H1 (cell line): ENCODE data around the gene SSTR4. TPM values are rescaled to one million over a fixed set of nuclear protein-coding genes. Genes with fewer than 3 reads are reported as not detected.

ENCODE experiments used
- CTCF ChIA-PET: fragments of 300-600 bp; sonication (Branson Sonifier 250); formaldehyde crosslinking; loops from one replicate; lab custom pipeline; 2021; ENCODE audit not compliant: partially characterized antibody; lab: Charles Lee
- POLR2A ChIA-PET: fragments of 300-600 bp; sonication (Branson Sonifier 250); formaldehyde crosslinking; loops from one replicate; lab custom pipeline; 2021; ENCODE audit warnings: inconsistent platforms; ENCODE audit not compliant: partially characterized antibody; lab: Charles Lee
- DNase-seq, 2 experiments: peaks; one replicate each; pipeline versions ENCODE4 v3.0.0 to v3.0.0-alpha.2; 2010 to 2022; ENCODE audit warnings: low spot score in 2 of 2, low read depth in 1 of 2, mixed read lengths in 1 of 2
- FAIRE-seq: peaks from 2 replicates; lab custom pipeline; 2011; peaks lifted over from hg19 to GRCh38; lab: Jason Lieb, UNC
- H2AFZ ChIP-seq: 2 replicates; pipeline ENCODE4 v1.8.1; 2012; ENCODE audit warnings: low read length, inconsistent platforms
- H2AK5ac ChIP-seq: 2 replicates; pipeline ENCODE4 v1.6.1; 2013; ENCODE audit warnings: low read depth, low read length
- H2BK120ac ChIP-seq: replicated peaks from 2 replicates; pipeline ENCODE3; 2013; ENCODE audit warnings: low read depth, low read length, inconsistent platforms
- H2BK12ac ChIP-seq: 2 replicates; pipeline ENCODE4 v1.6.1; 2013; ENCODE audit warnings: low read depth, low read length
- H2BK15ac ChIP-seq: 2 replicates; pipeline ENCODE4 v1.6.1; 2013; ENCODE audit warnings: low read length
- H2BK20ac ChIP-seq: 2 replicates; pipeline ENCODE4 v1.6.1; 2013; ENCODE audit warnings: low read length
- H2BK5ac ChIP-seq: 2 replicates; pipeline ENCODE4 v1.6.1; 2013; ENCODE audit warnings: low read depth, low read length
- H3K14ac ChIP-seq: 2 replicates; pipeline ENCODE4 v1.6.1; 2013; ENCODE audit warnings: inconsistent platforms; ENCODE audit not compliant: insufficient read length
- H3K18ac ChIP-seq: 2 replicates; pipeline ENCODE4 v1.6.1; 2013; ENCODE audit warnings: low read length; ENCODE audit errors: extremely low read depth
- H3K23ac ChIP-seq: 2 replicates; pipeline ENCODE4 v1.6.1; 2013; ENCODE audit warnings: inconsistent platforms; ENCODE audit not compliant: insufficient read length
- H3K23me2 ChIP-seq: 2 replicates; pipeline ENCODE4 v1.6.1; 2013; ENCODE audit warnings: low read depth, low read length
- H3K27ac ChIP-seq: 2 replicates; pipeline ENCODE4 v1.6.1; 2011; ENCODE audit warnings: low read depth, low read length, inconsistent platforms
- H3K27me3 ChIP-seq, 4 experiments: replicated peaks in 1 of 4; 1 replicate in 1 of 4; 2 replicates in 3 of 4; pipeline versions ENCODE4 v1.6.1 to v1.8.1; 2011 to 2013; ENCODE audit warnings: low read length in 3 of 4, mild to moderate bottlenecking in 3 of 4, inconsistent platforms in 2 of 4, mixed read lengths in 2 of 4, moderate library complexity in 1 of 4; ENCODE audit not compliant: control insufficient read depth in 3 of 4, insufficient read depth in 3 of 4; ENCODE audit errors: extremely low read depth in 1 of 4
- H3K36me3 ChIP-seq, 4 experiments: 2 replicates each; pipeline versions ENCODE4 v1.6.1 to v1.8.1; 2011 to 2013; ENCODE audit warnings: mild to moderate bottlenecking in 4 of 4, low read length in 3 of 4, moderate library complexity in 2 of 4, control low read depth in 1 of 4, inconsistent platforms in 1 of 4; ENCODE audit not compliant: insufficient read depth in 4 of 4, control insufficient read depth in 2 of 4
- H3K4ac ChIP-seq: replicated peaks from 2 replicates; pipeline ENCODE3; 2013; ENCODE audit warnings: low read length, low read depth, mixed read lengths, inconsistent platforms; ENCODE audit not compliant: insufficient read length
- H3K4me1 ChIP-seq, 4 experiments: replicated peaks in 1 of 4; 1 replicate in 1 of 4; 2 replicates in 3 of 4; pipeline versions ENCODE4 v1.6.1 to v1.8.1; 2011 to 2013; ENCODE audit warnings: low read length in 3 of 4, inconsistent platforms in 2 of 4, mixed read lengths in 1 of 4; ENCODE audit not compliant: insufficient read depth in 4 of 4, control insufficient read depth in 3 of 4
- H3K4me2 ChIP-seq, 2 experiments: 2 replicates each; pipeline versions ENCODE4 v1.6.1 to v1.8.1; 2011 to 2013; ENCODE audit warnings: low read depth in 2 of 2, low read length in 2 of 2, control low read depth in 1 of 2, inconsistent platforms in 1 of 2, mild to moderate bottlenecking in 1 of 2; ENCODE audit not compliant: insufficient read depth in 1 of 2
- H3K4me3 ChIP-seq, 4 experiments: fragments of 200-600, 300-600 bp in 1 of 4; sonication (generic), shearing (Covaris generic), sonication (Bioruptor Twin) in 1 of 4; 2 replicates each; pipeline versions ENCODE4 v1.5.1 to v1.8.1; 2011 to 2016; ENCODE audit warnings: low read length in 4 of 4, low read depth in 3 of 4, control low read depth in 2 of 4, inconsistent platforms in 2 of 4, mild to moderate bottlenecking in 2 of 4, mixed read lengths in 1 of 4, moderate library complexity in 1 of 4; ENCODE audit not compliant: insufficient read depth in 2 of 4; ENCODE audit errors: extremely low read depth in 1 of 4
- H3K56ac ChIP-seq: replicated peaks from 2 replicates; pipeline ENCODE3; 2013; ENCODE audit warnings: low read depth, mild to moderate bottlenecking, mixed read lengths, low read length, inconsistent platforms; ENCODE audit not compliant: insufficient read length
- H3K79me1 ChIP-seq: 2 replicates; pipeline ENCODE4 v1.6.1; 2013; ENCODE audit warnings: low read depth, low read length, control low read depth
- H3K79me2 ChIP-seq, 2 experiments: 2 replicates each; pipeline versions ENCODE4 v1.6.1 to v1.8.1; 2012 to 2013; ENCODE audit warnings: low read length in 2 of 2, mild to moderate bottlenecking in 2 of 2, inconsistent platforms in 1 of 2; ENCODE audit not compliant: insufficient read depth in 2 of 2, control insufficient read depth in 1 of 2
- H3K9ac ChIP-seq, 4 experiments: replicated peaks in 1 of 4; 1 replicate in 1 of 4; 2 replicates in 3 of 4; pipeline versions ENCODE4 v1.6.1 to v1.8.1; 2011 to 2013; ENCODE audit warnings: low read depth in 3 of 4, low read length in 3 of 4, control low read depth in 2 of 4, mild to moderate bottlenecking in 2 of 4, moderate library complexity in 2 of 4, inconsistent platforms in 1 of 4; ENCODE audit errors: extremely low read depth in 1 of 4
- H3K9me3 ChIP-seq, 2 experiments: 2 replicates each; pipeline versions ENCODE4 v1.6.1 to v1.8.1; 2012 to 2013; ENCODE audit warnings: mild to moderate bottlenecking in 2 of 2, moderate library complexity in 2 of 2, control low read depth in 1 of 2, inconsistent platforms in 1 of 2, low read depth in 1 of 2, low read length in 1 of 2, mixed read lengths in 1 of 2; ENCODE audit not compliant: insufficient read depth in 2 of 2
- H4K20me1 ChIP-seq, 2 experiments: replicated peaks in 1 of 2; 2 replicates each; pipeline versions ENCODE3 to v1.8.1; 2011 to 2013; ENCODE audit warnings: inconsistent platforms in 2 of 2, low read length in 2 of 2, mild to moderate bottlenecking in 1 of 2; ENCODE audit not compliant: insufficient read depth in 2 of 2, control insufficient read depth in 1 of 2
- H4K5ac ChIP-seq: 2 replicates; pipeline ENCODE4 v1.6.1; 2013; ENCODE audit warnings: low read length, low read depth, mixed read lengths, inconsistent platforms; ENCODE audit not compliant: insufficient read length
- H4K8ac ChIP-seq: 2 replicates; pipeline ENCODE4 v1.8.0; 2013; ENCODE audit warnings: mild to moderate bottlenecking, moderate library complexity, low read length, inconsistent platforms; ENCODE audit not compliant: insufficient read depth; ENCODE audit errors: extremely low read depth
- H4K91ac ChIP-seq: replicated peaks from 2 replicates; pipeline ENCODE3; 2013; ENCODE audit warnings: low read length, mixed read lengths, inconsistent platforms; ENCODE audit not compliant: insufficient read length
- ASH2L ChIP-seq: fragments of 200-600, 300-600 bp; sonication (generic); IDR thresholded peaks from one replicate; pipeline ENCODE4 v1.7.1; 2017; ENCODE audit warnings: low read length
- BACH1 ChIP-seq: IDR thresholded peaks from 2 replicates; pipeline ENCODE4 v1.6.1; 2012; ENCODE audit warnings: low read length, improper control_type of control experiment
- BRCA1 ChIP-seq: IDR thresholded peaks from 2 replicates; pipeline ENCODE4 v1.6.1; 2012; ENCODE audit warnings: low read depth, low read length, improper control_type of control experiment
- CHD1 ChIP-seq: IDR thresholded peaks from 2 replicates; pipeline ENCODE4 v1.6.1; 2012; ENCODE audit warnings: low read depth, low read length, improper control_type of control experiment
- JUND ChIP-seq: IDR thresholded peaks from 2 replicates; pipeline ENCODE4 v1.6.1; 2011; ENCODE audit warnings: mild to moderate bottlenecking, improper control_type of control experiment, low read length
- NRF1 ChIP-seq: IDR thresholded peaks from 2 replicates; pipeline ENCODE4 v1.6.1; 2011; ENCODE audit warnings: mild to moderate bottlenecking, low read depth, low read length, improper control_type of control experiment
- RFX5 ChIP-seq: IDR thresholded peaks from 2 replicates; pipeline ENCODE4 v1.6.1; 2011; ENCODE audit warnings: low read depth, low read length, improper control_type of control experiment, borderline replicate concordance
- RXRA ChIP-seq: IDR thresholded peaks from 2 replicates; pipeline ENCODE4 v1.6.1; 2011; ENCODE audit warnings: low read depth, mild to moderate bottlenecking, low read length, moderate library complexity; ENCODE audit not compliant: insufficient read depth
- SAP30 ChIP-seq: fragments of 300-600 bp; sonication (generic); IDR thresholded peaks from 2 replicates; pipeline ENCODE4 v1.7.1; 2012; ENCODE audit warnings: low read length, moderate library complexity, mild to moderate bottlenecking, inconsistent platforms; ENCODE audit not compliant: insufficient read depth, insufficient replicate concordance
- SIN3A ChIP-seq, 2 experiments: IDR thresholded peaks in 1 of 2; conservative IDR thresholded peaks in 1 of 2; 2 replicates each; pipeline ENCODE4 v1.6.1; 2011 to 2012; ENCODE audit warnings: low read length in 2 of 2, improper control_type of control experiment in 1 of 2, low read depth in 1 of 2, mild to moderate bottlenecking in 1 of 2
- SP2 ChIP-seq: IDR thresholded peaks from 2 replicates; pipeline ENCODE4 v1.6.1; 2012; ENCODE audit warnings: mild to moderate bottlenecking, low read length, inconsistent platforms
- SRF ChIP-seq: IDR thresholded peaks from 2 replicates; pipeline ENCODE4 v1.6.1; 2011; ENCODE audit warnings: mild to moderate bottlenecking, low read depth, low read length, moderate library complexity
- TCF12 ChIP-seq: IDR thresholded peaks from 2 replicates; pipeline ENCODE4 v1.6.1; 2011; ENCODE audit warnings: low read depth, mild to moderate bottlenecking, low read length
- WGBS, 2 experiments: shearing (Covaris generic) in 1 of 2; methylation state at CpG; one replicate each; pipeline versions ENCODE4 v1.1.6 to v1.1.7; 2013 to 2015; ENCODE audit warnings: low lambda C conversion rate in 2 of 2, mixed read lengths in 2 of 2, inconsistent platforms in 1 of 2, low coverage in 1 of 2, missing lambda C conversion rate in 1 of 2; ENCODE audit not compliant: insufficient replicate concordance in 2 of 2, insufficient coverage in 1 of 2, insufficient read length in 1 of 2; ENCODE audit errors: extremely low coverage in 1 of 2, missing lambda C conversion rate in 1 of 2; 5-methylcytosine and 5-hydroxymethylcytosine counted together
- polyA plus RNA-seq, 7 experiments: library from polyadenylated mRNA; depleted of rRNA in 3 of 7; stranded (reverse) in 5 of 7; unstranded in 2 of 7; fragments of >200 nt in 5 of 7; fragments of 200-250 nt in 2 of 7; gene quantifications; 1 replicate in 5 of 7; 2 replicates in 1 of 7; 4 replicates in 1 of 7; pipeline versions ENCODE4 v1.2.1 to v1.2.3, GENCODE V29; 2011 to 2013; ENCODE audit warnings: missing spikeins in 2 of 7, mixed read lengths in 2 of 7
- total RNA-seq: library from RNA; stranded (reverse); fragmentation: NEBNext Ultra II Directional; extraction: Animal tissue kit (Norgen Biotek cat#: 25700); gene quantifications from 2 replicates; pipeline ENCODE4 v1.2.1, GENCODE V29; 2021
- TF ChIP-seq, protein P1 (sequence below): IDR thresholded peaks from 2 replicates; pipeline ENCODE4 v1.6.1; 2011; ENCODE audit warnings: low read length, improper control_type of control experiment

Gene SSTR4
- total and polyA plus RNA-seq, 2 of the 8 experiments (the other 6 are each of a cell fraction or from before 2014, with no cell fraction given) = 0.05 TPM; not detected in 1

DNA sequence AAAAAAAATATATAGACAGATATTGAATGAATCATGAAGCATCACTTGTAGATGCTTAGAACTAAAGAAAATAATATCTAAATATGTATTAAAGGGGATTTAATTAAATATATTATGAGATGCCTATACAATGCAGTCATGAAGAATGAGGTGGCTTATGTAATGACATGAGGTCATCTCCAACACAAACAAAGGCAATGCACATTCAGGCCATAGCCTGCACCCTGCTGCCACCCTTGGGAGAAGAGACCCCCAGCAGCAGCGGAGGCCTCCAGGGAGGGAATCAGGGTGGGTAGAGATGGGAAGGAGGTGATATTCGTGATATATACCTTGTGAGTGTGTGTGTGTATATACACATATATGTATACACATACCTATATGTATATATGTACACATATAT is 26.4 kb upstream of the SSTR4 start:
- FAIRE-seq (no peak), DNase-seq (no peak)
- H2BK5ac ChIP-seq = no peak overlapping the region
- no peak overlapping the region for H3K4me3 ChIP-seq
- H2AFZ ChIP-seq = no peak overlapping the region
- H3K9me3 ChIP-seq = no peaks in the 10 kb centered on the region
- no peak overlapping the region for H3K9ac ChIP-seq
- H4K5ac ChIP-seq = no peak overlapping the region
- H2AK5ac ChIP-seq = no peak overlapping the region
- no peaks in the 10 kb centered on the region for H3K27me3 ChIP-seq
- H3K23ac ChIP-seq = no peak overlapping the region
- H3K4ac ChIP-seq = no peak overlapping the region
- no peak overlapping the region for H3K18ac ChIP-seq
- WGBS, 2 experiments = 79% methylated on average over 2 of the region's 2 CpGs; no CpG with 5 or more reads in 1 of the 2 experiments
- no peak overlapping the region for H3K14ac ChIP-seq
- CTCF ChIA-PET = no interaction called here
- H3K36me3 ChIP-seq = no peaks in the 10 kb centered on the region
- H2BK20ac ChIP-seq = no peak overlapping the region
- POLR2A ChIA-PET = no interaction called here
- H2BK15ac ChIP-seq = no peak overlapping the region
- H4K8ac ChIP-seq = no peak overlapping the region
- H3K79me1 ChIP-seq = no peaks in the 10 kb centered on the region
- H2BK12ac ChIP-seq = no peak overlapping the region
- peaks cover 0 to 4% (median 3%) of the 10 kb centered on the region in 4 experiments; a peak in 3 of 7 replicates for H3K4me1 ChIP-seq
- no peaks in the 10 kb centered on the region for H4K20me1 ChIP-seq
- no peak overlapping the region for H3K4me2 ChIP-seq
- no peaks in the 10 kb centered on the region for H3K79me2 ChIP-seq
- H2BK120ac ChIP-seq = no peak overlapping the region
- no peak overlapping the region for H4K91ac ChIP-seq
- H3K23me2 ChIP-seq = no peaks in the 10 kb centered on the region
- H3K56ac ChIP-seq = no peak overlapping the region
- no peak overlapping the region for H3K27ac ChIP-seq
- TF ChIP-seq SP2 (no peak), ASH2L (no peak), SAP30 (no peak), TCF12 (no peak), CHD1 (no peak), NRF1 (no peak), BACH1 (no peak), SIN3A (conservative IDR thresholded peaks at IDR 0.05 in 1 of 2, IDR thresholded peaks at IDR 0.05 in 1 of 2; ENCODE audit: low read depth in 1 of 2, low read length in 2 of 2) (no peak), BRCA1 (no peak), SRF (no peak), RXRA (no peak), JUND (no peak), RFX5 (no peak)
- TF ChIP-seq, protein P1, sequence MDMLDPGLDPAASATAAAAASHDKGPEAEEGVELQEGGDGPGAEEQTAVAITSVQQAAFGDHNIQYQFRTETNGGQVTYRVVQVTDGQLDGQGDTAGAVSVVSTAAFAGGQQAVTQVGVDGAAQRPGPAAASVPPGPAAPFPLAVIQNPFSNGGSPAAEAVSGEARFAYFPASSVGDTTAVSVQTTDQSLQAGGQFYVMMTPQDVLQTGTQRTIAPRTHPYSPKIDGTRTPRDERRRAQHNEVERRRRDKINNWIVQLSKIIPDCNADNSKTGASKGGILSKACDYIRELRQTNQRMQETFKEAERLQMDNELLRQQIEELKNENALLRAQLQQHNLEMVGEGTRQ = no peak
